H1 (cell line): ENCODE data around the gene FGFR2. TPM values are rescaled to one million over a fixed set of nuclear protein-coding genes. Genes with fewer than 3 reads are reported as not detected.

Source experiments
- ATF3 ChIP-seq: IDR thresholded peaks from 2 replicates; pipeline ENCODE4 v1.6.1; 2011; ENCODE audit warnings: low read depth, mild to moderate bottlenecking, low read length; ENCODE audit not compliant: insufficient read depth
- EP300 ChIP-seq, 2 experiments: IDR thresholded peaks; 1 replicate in 1 of 2; 2 replicates in 1 of 2; pipeline ENCODE4 v1.6.1; 2011 to 2012; ENCODE audit warnings: low read depth in 2 of 2, low read length in 2 of 2, mild to moderate bottlenecking in 2 of 2, borderline replicate concordance in 1 of 2, inconsistent platforms in 1 of 2, moderate library complexity in 1 of 2
- RAD21 ChIP-seq, 2 experiments: IDR thresholded peaks in 1 of 2; conservative IDR thresholded peaks in 1 of 2; 2 replicates each; pipeline ENCODE4 v1.6.1; 2011; ENCODE audit warnings: low read depth in 2 of 2, low read length in 2 of 2, improper control_type of control experiment in 1 of 2, inconsistent platforms in 1 of 2, mild to moderate bottlenecking in 1 of 2, moderate library complexity in 1 of 2
- SP1 ChIP-seq: IDR thresholded peaks from 2 replicates; pipeline ENCODE4 v1.6.1; 2011; ENCODE audit warnings: low read depth, low read length
- TCF12 ChIP-seq: IDR thresholded peaks from 2 replicates; pipeline ENCODE4 v1.6.1; 2011; ENCODE audit warnings: low read depth, mild to moderate bottlenecking, low read length
- TEAD4 ChIP-seq: IDR thresholded peaks from 2 replicates; pipeline ENCODE4 v1.6.1; 2012; ENCODE audit warnings: low read depth, low read length, inconsistent platforms, mixed read lengths
- polyA plus RNA-seq, 7 experiments: library from polyadenylated mRNA; depleted of rRNA in 3 of 7; stranded (reverse) in 5 of 7; unstranded in 2 of 7; fragments of >200 nt in 5 of 7; fragments of 200-250 nt in 2 of 7; gene quantifications; 1 replicate in 5 of 7; 2 replicates in 1 of 7; 4 replicates in 1 of 7; pipeline versions ENCODE4 v1.2.1 to v1.2.3, GENCODE V29; 2011 to 2013; ENCODE audit warnings: missing spikeins in 2 of 7, mixed read lengths in 2 of 7
- total RNA-seq: library from RNA; stranded (reverse); fragmentation: NEBNext Ultra II Directional; extraction: Animal tissue kit (Norgen Biotek cat#: 25700); gene quantifications from 2 replicates; pipeline ENCODE4 v1.2.1, GENCODE V29; 2021

The FGFR2 gene
- total and polyA plus RNA-seq, 2 of the 8 experiments (the other 6 are each of a cell fraction or from before 2014, with no cell fraction given): 50.2 to 81.2 TPM

GRCh38 chr10:121459622-121460453 is 138.4 kb downstream of the FGFR2 start (continued):
- peak; percentile 60; the same call in 1 of the 2 replicates for TF ChIP-seq TCF12
- peak in 1 of 2 experiments; percentile 73; a peak in 1 of 3 replicates for TF ChIP-seq EP300 (IDR thresholded peaks at IDR 0.05; ENCODE audit: borderline replicate concordance in 1 of 2, low read depth in 2 of 2, low read length in 2 of 2)
- peak; percentile 43; the same call in 1 of the 2 replicates for TF ChIP-seq ATF3
- TF ChIP-seq TEAD4: peak; percentile 80
- TF ChIP-seq SP1: peak; percentile 63; the same call in 1 of the 2 replicates
- 0 out of 4 replicates have a peak, but pooled peaks of 1 of the 2 experiments have one; percentile 4 for TF ChIP-seq RAD21 (IDR thresholded peaks at IDR 0.05 in 1 of 2, conservative IDR thresholded peaks at IDR 0.05 in 1 of 2; ENCODE audit: low read depth in 2 of 2, low read length in 2 of 2)
- TF ChIP-seq, all 59 proteins: peak for 12
